HG03521 (cell line): ENCODE results near the gene COG5.
"Not testable (repeated sequence)": the region's sequence is repeated elsewhere in the genome, so short reads cannot be mapped to it uniquely, and the experiment has no call there.

Source experiments
- ATAC-seq: cut with Tn5 transposase; IDR thresholded peaks from one replicate; pipeline ENCODE4 v1.9.1; 2021; ENCODE audit warnings: mild to moderate bottlenecking, moderate library complexity; ENCODE audit not compliant: unreplicated experiment

Gene COG5

GRCh38 chr7:107286751-107287621 lies 276.7 kb downstream of the COG5 start:
- no peak for ATAC-seq

DNA sequence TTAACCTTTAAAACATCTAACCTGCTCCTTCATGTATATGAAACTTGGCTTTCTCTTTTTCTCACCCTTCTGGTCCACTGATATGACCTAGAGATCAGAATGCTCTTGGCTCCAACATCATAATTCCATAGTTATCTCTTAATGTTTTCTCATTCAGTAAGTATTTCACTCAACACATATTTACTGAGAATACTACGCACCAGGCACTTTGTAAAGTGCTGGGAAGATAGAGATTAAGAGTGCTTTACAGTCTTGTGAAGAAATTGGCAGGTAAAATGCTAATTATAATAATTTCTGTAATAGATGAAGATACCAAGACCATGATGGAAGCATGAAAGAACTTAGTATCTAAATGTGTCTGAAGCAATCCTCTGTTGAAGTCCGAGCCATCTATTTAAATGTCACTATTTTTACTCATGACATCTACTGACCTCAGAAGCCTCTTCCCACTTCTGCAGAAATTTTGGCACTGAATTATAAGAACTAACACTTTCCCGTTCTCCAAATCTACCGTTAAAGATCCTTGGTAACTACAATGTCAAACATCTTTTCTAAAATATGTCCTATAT lies 278.7 kb downstream of the COG5 start:
- ATAC-seq = no peak

DNA sequence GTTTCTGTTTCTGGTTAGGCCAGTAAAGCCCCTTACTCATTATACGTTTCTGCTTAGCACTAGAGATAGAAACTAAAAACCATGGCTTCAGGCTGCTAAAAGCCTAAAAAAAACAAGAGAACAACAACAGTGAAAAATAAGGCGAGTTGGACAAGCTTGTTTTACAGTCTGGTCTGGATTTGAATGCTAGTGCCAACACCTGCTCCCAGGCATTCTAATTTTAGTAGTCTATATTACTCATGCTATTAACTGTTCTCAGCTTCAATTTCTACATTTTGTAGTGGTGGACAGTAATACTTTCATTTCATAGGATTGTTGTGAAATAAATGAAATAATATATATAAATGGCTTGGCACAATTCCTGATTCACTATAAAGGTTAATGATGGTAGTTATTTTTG lies 286.4 kb downstream of the COG5 start:
- ATAC-seq = no peak

DNA sequence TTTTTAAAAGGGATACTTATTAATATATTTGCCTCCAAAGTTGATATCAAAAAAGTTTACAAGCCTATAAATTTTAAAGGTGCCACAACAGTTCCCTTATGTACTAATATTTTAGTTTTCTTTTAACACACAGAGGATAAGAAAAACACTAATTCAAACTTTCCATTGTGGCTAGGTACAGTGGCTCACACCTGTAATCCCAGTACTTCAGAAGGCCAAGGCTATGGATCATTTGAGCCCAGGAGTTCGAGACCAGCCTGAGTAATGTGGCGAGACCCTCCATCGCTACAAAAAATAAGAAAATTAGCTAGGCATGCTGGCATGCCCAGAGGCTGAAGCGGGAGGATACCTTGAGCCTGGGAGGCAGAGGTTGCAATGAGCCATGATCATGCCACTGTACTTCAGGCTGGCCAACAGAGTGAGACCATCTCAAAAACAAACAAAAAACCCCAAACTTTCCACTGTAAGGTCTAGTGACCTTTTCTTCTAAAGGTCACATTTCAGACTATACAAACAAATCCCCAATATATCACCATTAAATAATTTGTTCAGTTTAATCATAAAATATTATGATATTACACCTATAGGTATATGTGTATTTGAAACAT lies 287.4 kb downstream of the COG5 start:
- no peak for ATAC-seq

DNA sequence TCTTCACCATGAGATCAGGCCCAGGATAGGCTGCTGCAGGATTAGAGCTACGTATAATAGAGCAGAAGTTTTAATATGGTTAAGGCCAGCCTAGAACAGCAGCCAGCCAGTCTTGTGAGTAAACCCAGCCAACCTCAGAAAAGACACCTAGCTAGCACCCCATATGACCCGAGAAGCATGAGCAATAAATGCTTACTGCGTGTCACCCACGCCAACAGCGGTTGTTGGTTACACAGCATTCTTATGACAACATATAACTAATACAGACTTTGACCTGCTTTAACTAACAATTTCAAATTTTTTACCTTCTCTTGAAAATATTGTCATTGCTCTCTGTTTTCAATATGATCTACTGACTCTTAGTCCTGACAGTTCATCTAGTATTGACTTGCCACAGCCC lies 289.2 kb downstream of the COG5 start:
- no peak for ATAC-seq

DNA sequence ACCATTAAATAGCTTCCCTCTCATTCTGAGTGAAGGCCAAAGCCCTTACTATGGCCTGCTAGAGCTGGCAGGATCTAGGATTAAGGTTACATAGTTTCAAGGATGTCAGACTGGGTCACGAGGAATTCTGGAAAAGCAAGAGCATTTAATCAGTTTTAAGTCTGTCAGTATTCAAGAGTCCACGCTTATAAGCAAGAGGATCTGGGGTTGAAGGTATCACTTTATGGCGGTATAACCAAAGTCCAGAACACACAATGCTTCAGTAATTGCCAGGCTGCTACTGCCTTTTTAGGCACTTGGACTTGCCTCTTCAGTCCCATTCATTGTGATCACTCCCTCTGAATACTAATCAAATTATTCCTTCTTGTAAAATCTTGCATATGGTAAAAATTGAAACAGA lies 293.9 kb downstream of the COG5 start:
- ATAC-seq = no peak

GRCh38 chr7:107268594-107268993 lies 295.1 kb downstream of the COG5 start:
- ATAC-seq = no peak

DNA sequence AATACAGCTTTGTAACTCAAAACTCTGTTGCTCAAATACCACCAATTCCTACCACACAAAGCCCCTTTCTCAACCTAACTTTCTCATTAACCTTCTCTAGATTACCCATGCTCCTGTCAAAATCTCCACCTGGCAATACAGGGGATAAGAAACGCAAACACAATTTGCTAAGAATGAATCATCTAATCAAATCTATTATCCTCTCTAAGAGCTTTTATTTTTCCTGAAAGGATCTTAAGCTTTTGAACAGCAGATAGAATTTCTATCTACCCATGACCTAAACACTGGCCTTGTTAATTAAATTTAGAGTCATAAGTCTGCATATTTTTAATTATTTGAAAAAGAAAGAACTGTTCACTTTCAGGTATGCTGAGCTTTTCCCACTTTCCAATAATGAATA lies 296.6 kb downstream of the COG5 start:
- no peak for ATAC-seq

- no peak for ATAC-seq
Measured at GRCh38 chr7:107264723-107265122, 299.0 kb downstream of the COG5 start.

DNA sequence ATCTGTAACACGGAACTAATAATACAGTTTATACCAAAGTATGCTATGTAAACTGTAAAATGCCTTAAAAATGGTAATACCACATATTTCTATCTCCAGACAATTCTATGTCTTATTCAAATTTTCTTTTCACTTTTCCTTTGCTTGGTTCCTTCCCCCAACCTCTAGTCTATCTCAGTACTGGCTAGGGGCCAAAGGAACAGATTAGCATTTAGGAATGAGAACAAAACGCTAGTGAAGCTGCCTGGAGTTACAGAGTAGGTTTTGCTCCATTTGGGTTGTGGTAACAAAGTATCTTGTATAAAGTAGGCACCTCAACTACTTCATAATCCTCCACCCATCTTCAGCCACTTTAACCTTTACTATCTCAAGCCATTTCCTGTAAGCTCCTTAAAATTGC lies 300.9 kb downstream of the COG5 start:
- no peak for ATAC-seq

GRCh38 chr7:107258737-107259136 lies 305.0 kb downstream of the COG5 start:
- no peak for ATAC-seq

DNA sequence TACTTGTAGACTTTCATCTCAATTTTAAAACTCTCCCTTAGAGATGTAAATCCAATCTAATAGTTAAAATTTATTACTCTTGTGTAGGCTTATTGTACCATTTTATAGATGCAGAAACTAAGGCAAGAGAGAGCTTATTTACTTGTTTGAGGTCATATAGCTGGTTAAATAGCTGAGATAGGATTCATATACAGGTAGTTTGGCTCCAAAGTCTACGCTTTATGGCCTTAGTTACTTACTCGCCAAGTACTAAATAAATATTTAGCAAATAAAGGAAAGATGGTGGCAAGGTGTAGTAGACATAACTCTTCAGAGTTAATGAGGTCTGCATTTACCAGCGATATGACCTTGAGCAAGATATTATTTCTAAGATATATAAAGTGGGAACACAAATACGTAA lies 308.1 kb downstream of the COG5 start:
- no peak for ATAC-seq

DNA sequence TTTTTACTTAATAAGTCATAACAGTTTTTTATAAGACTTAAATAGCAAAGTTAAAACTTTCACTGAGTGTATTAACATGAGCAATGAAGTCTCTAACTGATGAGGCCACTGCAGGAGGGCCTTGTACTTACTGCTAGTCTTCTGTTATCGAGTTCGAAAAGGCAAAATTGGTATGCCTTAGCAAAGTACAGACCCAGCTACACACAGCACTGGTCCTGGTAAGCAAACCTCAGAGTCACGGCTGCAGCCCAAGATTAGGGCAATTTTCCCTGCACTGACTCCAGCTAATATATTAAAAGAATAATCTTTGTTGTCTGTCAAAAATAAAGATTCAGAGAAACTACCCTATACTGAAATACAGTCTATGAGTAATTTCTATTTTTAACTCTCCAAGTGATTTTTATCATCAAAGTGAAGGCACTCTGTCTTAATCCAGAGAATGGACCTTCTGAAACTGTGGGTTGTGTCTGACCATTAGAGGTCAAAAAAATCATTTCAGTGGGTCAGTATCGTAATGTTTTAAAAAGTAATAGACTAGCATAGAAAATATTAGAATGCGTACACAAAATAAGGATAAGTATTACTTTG lies 309.2 kb downstream of the COG5 start:
- no peak for ATAC-seq

DNA sequence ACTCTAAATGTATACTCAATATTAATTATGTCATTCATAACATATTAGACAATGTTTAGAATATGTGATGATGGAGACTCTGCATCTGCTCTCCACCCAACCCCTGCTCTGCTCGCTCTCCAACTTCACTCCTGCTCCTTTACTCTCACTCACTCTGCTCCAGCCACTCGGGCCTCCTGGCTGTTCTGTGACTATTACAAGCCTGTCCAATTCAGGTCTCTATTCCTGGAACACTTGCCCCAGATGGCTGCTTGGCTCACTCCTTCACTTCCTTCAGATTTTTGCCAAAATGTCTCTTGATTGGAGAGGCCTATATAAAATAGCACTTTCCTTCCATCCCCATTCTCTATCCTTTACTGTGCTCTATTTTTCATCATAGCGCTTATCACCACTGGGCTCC lies 310.1 kb downstream of the COG5 start:
- no peak for ATAC-seq

- no peak for ATAC-seq
Measured at GRCh38 chr7:107251963-107252362, 311.8 kb downstream of the COG5 start.

- no peak for ATAC-seq
Measured at GRCh38 chr7:107248551-107249316, 315.0 kb downstream of the COG5 start.

DNA sequence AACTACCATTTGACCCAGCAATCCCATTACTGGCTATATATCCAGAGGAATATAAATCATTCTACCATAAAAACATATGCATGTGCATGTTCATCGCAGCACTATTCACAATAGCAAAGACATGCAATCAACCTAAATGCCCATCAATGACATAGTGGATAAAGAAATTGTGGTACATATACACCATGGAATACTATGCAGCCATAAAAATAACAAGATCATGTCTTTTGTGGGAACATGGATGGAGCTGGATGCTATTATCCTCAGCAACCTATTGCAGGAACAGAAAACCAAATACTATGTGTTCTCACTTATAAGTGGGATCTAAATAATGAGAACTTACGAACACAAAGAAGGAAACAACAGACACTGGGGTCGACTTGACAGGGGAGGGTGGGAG lies 316.9 kb downstream of the COG5 start:
- ATAC-seq = not testable (repeated sequence)

DNA sequence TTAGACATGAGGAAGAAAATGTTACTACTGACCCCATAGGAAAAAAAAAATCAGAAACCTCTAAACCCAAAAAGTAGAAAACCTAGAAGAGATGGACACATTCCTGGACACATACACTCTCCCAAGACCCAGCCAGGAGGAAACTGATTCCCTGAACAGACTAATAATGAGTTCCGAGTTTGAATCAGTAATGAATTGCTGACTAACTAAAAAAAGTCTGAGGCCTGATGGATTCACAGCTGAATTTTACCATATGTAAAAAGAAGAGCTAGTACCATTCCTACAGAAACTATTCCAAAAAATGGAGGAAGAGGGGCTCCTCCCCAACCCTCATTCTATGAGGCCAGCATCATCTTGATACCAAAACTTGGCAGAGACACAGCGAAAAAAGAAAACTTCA lies 319.1 kb downstream of the COG5 start:
- ATAC-seq = no peak

- ATAC-seq = no peak
Measured at GRCh38 chr7:107242267-107242666, 321.5 kb downstream of the COG5 start.

GRCh38 chr7:107237451-107237850 lies 326.3 kb downstream of the COG5 start:
- no peak for ATAC-seq

DNA sequence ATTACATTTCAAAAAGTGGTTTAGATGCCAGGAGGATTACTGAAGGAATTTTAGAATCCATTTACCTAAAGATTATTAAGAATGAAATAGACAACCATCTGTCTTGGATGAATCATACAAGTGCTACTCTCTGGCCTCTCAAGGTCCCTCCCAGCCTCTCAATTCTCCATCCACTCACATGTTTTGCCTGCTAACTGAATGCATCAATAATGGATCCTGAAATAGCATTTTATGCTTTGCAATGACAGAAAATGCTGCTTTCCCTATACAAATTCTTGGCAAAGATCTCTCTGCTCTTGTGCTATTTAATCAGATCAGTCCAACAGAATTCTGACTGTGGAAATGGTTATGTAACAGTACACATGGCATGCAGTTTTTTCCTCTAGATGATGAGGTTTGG lies 326.9 kb downstream of the COG5 start:
- no peak for ATAC-seq
